Activated CD8-positive, alpha-beta memory T cell treated with anti-CD3 and anti-CD28 coated beads, Interleukin-2, amount 10 ng/mL, durations not matched to agents 7 days and 5 days (primary cell): ENCODE results near the gene SLC12A1. TPM values are rescaled to one million over a fixed set of nuclear protein-coding genes. Genes with fewer than 3 reads are reported as not detected.
"Not testable (repeated sequence)": the region's sequence is repeated elsewhere in the genome, so short reads cannot be mapped to it uniquely, and the experiment has no call there.

Source experiments
- ATAC-seq: fragments of 150-1000 bp; cut with Tn5 transposase; one replicate; pipeline ENCODE4 v1.10.0; 2021; ENCODE audit warnings: moderate library complexity
- CTCF ChIA-PET: fragments of 350-600 bp; sonication (Branson Sonifier 250); formaldehyde crosslinking; loops from one replicate; lab custom pipeline; 2021; ENCODE audit warnings: antibody characterized with exemption; lab: Charles Lee
- DNase-seq: peaks from one replicate; pipeline ENCODE4 v3.0.0-alpha.2; 2020
- H3K27ac Mint-ChIP-seq: one replicate; pipeline ENCODE4 v1.8.0; 2021; ENCODE audit warnings: mild to moderate bottlenecking, mixed read lengths
- H3K27me3 Mint-ChIP-seq: one replicate; pipeline ENCODE4 v1.8.0; 2021; ENCODE audit warnings: mixed read lengths
- H3K36me3 Mint-ChIP-seq: one replicate; pipeline ENCODE4 v1.8.0; 2021; ENCODE audit warnings: mild to moderate bottlenecking, mixed read lengths
- H3K4me1 Mint-ChIP-seq: one replicate; pipeline ENCODE4 v1.8.0; 2021; ENCODE audit warnings: mixed read lengths
- H3K4me3 Mint-ChIP-seq: one replicate; pipeline ENCODE4 v1.8.0; 2021; ENCODE audit warnings: mild to moderate bottlenecking, moderate library complexity, mixed read lengths
- H3K9me3 Mint-ChIP-seq: one replicate; pipeline ENCODE4 v1.8.0; 2022; ENCODE audit warnings: low read depth, mixed read lengths
- total RNA-seq, 2 experiments: library from RNA; stranded (reverse); gene quantifications; one replicate each; pipeline ENCODE4 v1.2.3, GENCODE V29; 2021

Gene SLC12A1
- total RNA-seq, 2 experiments from 2014 or later = not detected

DNA sequence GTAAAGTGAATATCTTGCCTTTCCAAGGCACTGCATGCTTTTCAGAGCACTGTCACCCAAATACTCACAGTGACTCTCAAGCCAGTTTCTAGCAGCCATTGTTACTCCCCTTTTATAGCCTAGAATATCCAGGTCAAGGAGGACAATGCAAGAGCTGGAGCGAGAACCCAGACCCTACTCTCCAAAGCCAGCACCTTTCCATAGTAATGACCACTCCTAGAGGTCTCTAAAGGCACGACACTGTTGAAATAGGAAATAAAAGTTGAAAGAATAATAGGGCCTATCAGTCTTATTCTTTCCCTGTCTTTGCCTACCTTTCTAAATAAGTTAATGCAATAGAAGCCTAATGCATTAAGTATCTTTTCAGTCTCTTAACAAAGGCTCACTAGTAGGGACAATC is 91.6 kb downstream of the SLC12A1 start:
- no peak overlapping the region for H3K4me3 Mint-ChIP-seq
- no peaks in the 10 kb centered on the region for H3K9me3 Mint-ChIP-seq
- H3K4me1 Mint-ChIP-seq = no peaks in the 10 kb centered on the region
- H3K36me3 Mint-ChIP-seq = no peaks in the 10 kb centered on the region
- DNase-seq (no peak), ATAC-seq (no peak)
- H3K27me3 Mint-ChIP-seq = peaks cover 7% of the 10 kb centered on the region
- no peak overlapping the region for H3K27ac Mint-ChIP-seq
- CTCF ChIA-PET = interaction anchor here (1.8 kb wide), 1 partner anchor 12 kb away, joined by 9 read pairs; no protein-coding TSS in a partner anchor

- DNase-seq (no peak), ATAC-seq (no peak)
- Mint-ChIP-seq H3K27me3 (peaks cover 7% of the 10 kb centered on the region), H3K36me3 (no peaks in the 10 kb centered on the region), H3K9me3 (no peaks in the 10 kb centered on the region), H3K27ac (no peak overlapping the region), H3K4me3 (no peak overlapping the region), H3K4me1 (no peaks in the 10 kb centered on the region)
- CTCF ChIA-PET = interaction anchor here (1.4 to 1.8 kb wide), 2 partner anchors 9 to 13 kb away, joined by 3 to 9 read pairs; no protein-coding TSS in a partner anchor
Measured at GRCh38 chr15:48298914-48299313, 92.8 kb downstream of the SLC12A1 start.

GRCh38 chr15:48300038-48300437 is 93.9 kb downstream of the SLC12A1 start:
- ATAC-seq = no peak
- Mint-ChIP-seq H3K9me3 (no peaks in the 10 kb centered on the region), H3K4me1 (no peaks in the 10 kb centered on the region), H3K27me3 (peaks cover 7% of the 10 kb centered on the region), H3K36me3 (no peaks in the 10 kb centered on the region), H3K4me3 (no peak overlapping the region), H3K27ac (no peak overlapping the region)
- DNase-seq = no peak
- CTCF ChIA-PET = interaction anchor here (1.4 kb wide), 1 partner anchor 10 kb away, joined by 3 read pairs; no protein-coding TSS in a partner anchor

GRCh38 chr15:48304398-48304797 is 98.3 kb downstream of the SLC12A1 start:
- no peak for DNase-seq
- no peaks in the 10 kb centered on the region for H3K36me3 Mint-ChIP-seq
- no peak for ATAC-seq
- no peaks in the 10 kb centered on the region for H3K4me1 Mint-ChIP-seq
- H3K27ac Mint-ChIP-seq = no peak overlapping the region
- CTCF ChIA-PET = no interaction called here
- no peak overlapping the region for H3K4me3 Mint-ChIP-seq
- peaks cover 5% of the 10 kb centered on the region for H3K27me3 Mint-ChIP-seq
- H3K9me3 Mint-ChIP-seq = no peaks in the 10 kb centered on the region

DNA sequence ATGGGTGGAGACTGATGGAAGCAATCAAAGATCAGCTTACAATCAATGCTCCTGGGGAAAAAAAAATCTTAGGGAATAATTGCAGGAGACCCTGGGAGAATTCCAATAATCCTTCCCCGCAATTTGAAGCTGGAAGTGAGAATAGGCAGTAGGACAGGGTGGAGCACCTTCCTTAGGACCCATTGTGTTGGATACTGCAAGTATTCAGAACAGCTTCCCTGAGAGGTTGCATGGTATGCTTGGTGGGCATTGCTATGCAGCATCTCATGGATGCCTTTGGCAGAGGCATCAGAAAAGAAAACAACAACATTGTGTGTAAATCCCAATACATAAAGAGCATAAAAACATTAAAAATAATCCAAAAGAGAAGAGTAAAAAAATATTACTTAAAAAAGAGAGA is 100.5 kb downstream of the SLC12A1 start:
- DNase-seq (no peak), ATAC-seq (no peak)
- no peak overlapping the region for H3K27ac Mint-ChIP-seq
- no peak overlapping the region for H3K4me3 Mint-ChIP-seq
- H3K9me3 Mint-ChIP-seq = no peaks in the 10 kb centered on the region
- H3K4me1 Mint-ChIP-seq = no peaks in the 10 kb centered on the region
- H3K36me3 Mint-ChIP-seq = no peaks in the 10 kb centered on the region
- CTCF ChIA-PET = no interaction called here
- H3K27me3 Mint-ChIP-seq = peaks cover 5% of the 10 kb centered on the region

DNA sequence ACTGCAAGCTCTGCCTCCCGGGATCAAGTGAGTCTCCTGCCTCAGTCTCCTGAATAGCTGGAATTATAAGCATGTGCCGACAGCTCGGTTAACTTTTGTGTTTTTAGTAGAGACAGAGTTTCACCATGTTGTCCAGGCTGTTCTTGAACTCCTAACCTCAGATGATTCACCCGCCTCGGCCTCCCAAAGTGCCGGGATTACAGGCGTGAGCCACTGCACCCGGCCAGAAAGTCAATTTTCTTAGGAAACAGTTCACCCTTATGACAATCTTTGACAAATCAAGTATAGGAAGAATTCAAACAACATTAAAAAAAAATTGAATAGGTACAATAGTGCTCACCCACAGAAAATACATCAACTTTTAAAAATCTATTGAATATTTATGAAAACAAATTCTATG is 101.5 kb downstream of the SLC12A1 start:
- ATAC-seq (no peak), DNase-seq (no peak)
- Mint-ChIP-seq H3K4me3 (no peak overlapping the region), H3K9me3 (no peaks in the 10 kb centered on the region), H3K36me3 (no peaks in the 10 kb centered on the region), H3K27me3 (peaks cover 5% of the 10 kb centered on the region), H3K27ac (no peak overlapping the region), H3K4me1 (no peaks in the 10 kb centered on the region)
- CTCF ChIA-PET = no interaction called here

GRCh38 chr15:48309740-48310139 is 103.6 kb downstream of the SLC12A1 start:
- Mint-ChIP-seq H3K36me3 (no peaks in the 10 kb centered on the region), H3K4me3 (no peak overlapping the region), H3K4me1 (no peaks in the 10 kb centered on the region), H3K9me3 (no peaks in the 10 kb centered on the region), H3K27me3 (peaks cover 5% of the 10 kb centered on the region), H3K27ac (no peak overlapping the region)
- ATAC-seq (no peak), DNase-seq (no peak)
- CTCF ChIA-PET = no interaction called here

DNA sequence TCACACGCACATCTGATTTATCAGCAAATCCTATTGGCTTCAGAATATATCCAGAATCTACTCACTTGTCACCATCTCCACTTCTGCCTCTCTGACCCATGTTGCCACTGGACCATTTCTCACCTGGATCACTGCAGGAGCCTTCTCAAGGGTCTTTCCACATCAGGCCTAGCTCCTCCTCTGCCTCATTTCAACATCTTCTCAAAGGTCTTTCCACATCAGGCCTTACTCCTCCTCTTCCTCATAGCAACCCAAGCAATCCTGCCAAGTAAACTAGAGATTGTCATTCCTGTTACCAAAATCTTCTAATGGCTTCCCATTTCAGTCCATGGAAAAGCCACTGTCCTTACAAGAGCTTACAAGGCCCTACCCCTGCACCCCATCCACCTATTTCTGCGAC is 107.1 kb downstream of the SLC12A1 start:
- CTCF ChIA-PET = no interaction called here
- Mint-ChIP-seq H3K27me3 (peaks cover 2% of the 10 kb centered on the region), H3K4me3 (no peak overlapping the region)

DNA sequence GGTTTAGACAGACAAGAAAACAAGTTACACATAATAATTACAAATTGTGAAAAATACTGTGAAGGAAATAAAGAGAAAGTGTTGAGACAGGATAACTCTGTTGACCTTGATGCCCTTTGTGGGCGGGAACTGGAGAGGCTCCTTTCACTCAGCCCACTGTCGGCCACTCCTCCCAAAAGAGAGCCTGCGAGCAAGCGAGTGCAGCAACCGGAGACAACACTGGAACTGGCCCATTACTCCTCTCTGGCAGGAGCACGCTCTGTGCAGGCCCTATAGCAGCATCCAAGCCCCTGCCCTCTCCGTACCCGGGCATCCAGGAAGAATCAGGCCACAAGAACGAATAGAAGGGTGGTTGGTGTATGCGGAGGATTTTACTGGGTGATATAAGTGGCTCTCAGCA is 108.9 kb downstream of the SLC12A1 start:
- H3K4me1 Mint-ChIP-seq = no peaks in the 10 kb centered on the region
- H3K27ac Mint-ChIP-seq = no peak overlapping the region
- no peaks in the 10 kb centered on the region for H3K36me3 Mint-ChIP-seq
- DNase-seq = no peak
- no peaks in the 10 kb centered on the region for H3K9me3 Mint-ChIP-seq
- peaks cover 4% of the 10 kb centered on the region for H3K27me3 Mint-ChIP-seq
- no peak for ATAC-seq
- CTCF ChIA-PET = no interaction called here
- H3K4me3 Mint-ChIP-seq = no peak overlapping the region

More for the DNA sequence above, 107.1 kb downstream of the SLC12A1 start:
- Mint-ChIP-seq H3K27ac (no peak overlapping the region), H3K36me3 (no peaks in the 10 kb centered on the region), H3K4me1 (no peaks in the 10 kb centered on the region), H3K9me3 (no peaks in the 10 kb centered on the region)
- DNase-seq (no peak), ATAC-seq (no peak)

DNA sequence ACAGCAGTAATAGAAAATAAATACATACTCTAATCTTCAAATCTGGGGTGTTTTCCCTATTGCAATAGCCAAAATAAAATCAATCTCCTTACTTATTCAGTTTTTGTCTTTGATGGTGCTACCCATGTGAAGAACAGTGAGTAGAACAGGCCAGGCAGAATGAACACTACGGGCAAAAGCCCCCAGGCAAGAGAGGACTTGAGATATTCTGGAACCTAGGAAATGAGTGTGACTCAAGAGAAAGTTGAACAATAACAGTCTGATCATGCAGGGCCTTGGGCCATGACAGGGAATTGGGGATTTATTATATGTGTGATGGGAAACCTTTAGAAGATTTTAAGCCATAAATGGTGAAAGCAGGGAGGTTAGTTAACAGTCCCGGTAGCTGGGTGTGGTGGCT is 111.1 kb downstream of the SLC12A1 start:
- no peak for DNase-seq
- Mint-ChIP-seq H3K27me3 (peaks cover 4% of the 10 kb centered on the region), H3K4me1 (no peaks in the 10 kb centered on the region), H3K9me3 (no peaks in the 10 kb centered on the region), H3K4me3 (no peak overlapping the region), H3K27ac (no peak overlapping the region), H3K36me3 (no peaks in the 10 kb centered on the region)
- ATAC-seq = no peak
- CTCF ChIA-PET = no interaction called here

GRCh38 chr15:48318131-48318530 is 112.0 kb downstream of the SLC12A1 start:
- CTCF ChIA-PET = no interaction called here
- H3K4me3 Mint-ChIP-seq = no peak overlapping the region
- H3K27me3 Mint-ChIP-seq = peaks cover 4% of the 10 kb centered on the region
- no peaks in the 10 kb centered on the region for H3K4me1 Mint-ChIP-seq
- no peaks in the 10 kb centered on the region for H3K36me3 Mint-ChIP-seq
- no peaks in the 10 kb centered on the region for H3K9me3 Mint-ChIP-seq
- no peak overlapping the region for H3K27ac Mint-ChIP-seq
- ATAC-seq (no peak), DNase-seq (no peak)

DNA sequence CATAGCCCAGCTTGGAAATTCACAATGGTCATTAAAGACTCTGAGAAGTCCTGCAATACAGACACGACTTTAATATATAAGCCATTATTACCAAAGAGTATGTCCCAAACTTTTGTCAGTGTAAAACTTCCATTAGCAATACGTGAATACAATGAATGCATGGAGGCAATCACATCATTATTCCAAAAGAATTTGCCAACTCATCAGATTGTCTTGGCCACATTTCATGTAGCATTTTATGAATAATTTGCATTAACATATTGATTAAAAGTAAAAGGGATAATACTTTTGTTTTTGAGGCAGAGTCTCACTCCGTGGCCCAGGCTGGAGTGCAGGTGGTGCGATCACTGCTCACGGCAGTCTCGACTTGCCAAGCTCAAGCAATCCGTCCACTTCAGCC is 117.2 kb downstream of the SLC12A1 start:
- DNase-seq = no peak
- Mint-ChIP-seq H3K4me1 (peaks cover 3% of the 10 kb centered on the region), H3K27me3 (peaks cover 4% of the 10 kb centered on the region), H3K4me3 (no peak overlapping the region), H3K9me3 (no peaks in the 10 kb centered on the region), H3K36me3 (peaks cover 7% of the 10 kb centered on the region), H3K27ac (no peak overlapping the region)
- ATAC-seq = no peak
- CTCF ChIA-PET = interaction anchor here (1.4 kb wide), 1 partner anchor 29 kb away, joined by 5 read pairs; no protein-coding TSS in a partner anchor

DNA sequence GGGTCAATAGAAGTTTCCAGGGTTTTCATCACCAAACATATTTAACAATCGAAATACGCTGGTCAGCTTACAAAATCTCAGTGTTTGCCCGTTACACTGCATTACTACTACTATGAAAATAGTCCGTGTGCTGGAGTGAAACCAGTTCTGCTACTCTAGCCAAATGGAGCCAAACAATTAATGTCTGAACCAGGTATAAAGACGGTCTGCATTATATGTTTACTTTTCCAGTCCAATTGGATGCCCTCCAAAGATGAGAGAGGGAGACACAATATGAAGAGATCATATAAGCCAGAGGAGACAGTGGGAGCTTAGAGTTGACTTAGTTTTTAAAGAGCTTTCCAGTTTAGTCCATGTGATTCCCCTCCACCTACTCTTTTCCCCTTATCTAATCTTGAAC is 118.8 kb downstream of the SLC12A1 start:
- CTCF ChIA-PET = no interaction called here
- Mint-ChIP-seq H3K4me1 (peaks cover 11% of the 10 kb centered on the region), H3K27ac (no peak overlapping the region), H3K27me3 (peaks cover under 1% of the 10 kb centered on the region), H3K9me3 (no peaks in the 10 kb centered on the region), H3K4me3 (no peak overlapping the region), H3K36me3 (peaks cover 10% of the 10 kb centered on the region)
- ATAC-seq (no peak), DNase-seq (no peak)

GRCh38 chr15:48325400-48325799 is 119.3 kb downstream of the SLC12A1 start:
- Mint-ChIP-seq H3K27ac (no peak overlapping the region), H3K27me3 (no peaks in the 10 kb centered on the region), H3K9me3 (no peaks in the 10 kb centered on the region), H3K4me1 (peaks cover 16% of the 10 kb centered on the region), H3K4me3 (no peak overlapping the region), H3K36me3 (peaks cover 10% of the 10 kb centered on the region)
- no peak for DNase-seq
- no peak for ATAC-seq
- CTCF ChIA-PET = no interaction called here

DNA sequence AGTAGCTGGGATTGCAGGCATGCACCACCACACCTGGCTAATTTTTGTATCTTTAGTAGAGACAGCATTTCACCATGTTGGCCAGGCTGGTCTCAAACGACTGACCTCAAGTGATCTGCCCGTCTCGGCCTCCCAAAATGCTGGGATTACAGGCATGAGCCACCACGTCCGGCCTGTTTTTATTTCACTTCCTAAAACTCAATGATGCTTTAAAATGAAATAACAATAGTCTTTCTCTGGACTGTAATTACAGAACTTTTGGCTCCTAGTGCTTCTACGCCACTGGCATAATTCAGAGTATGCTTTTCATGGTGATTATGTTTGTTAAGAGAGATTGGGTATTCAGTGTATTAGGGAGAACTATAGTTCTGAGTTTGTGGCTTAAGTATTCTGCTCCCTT is 120.1 kb downstream of the SLC12A1 start:
- not testable (repeated sequence) for DNase-seq, H3K9me3 Mint-ChIP-seq, ATAC-seq, H3K36me3 Mint-ChIP-seq, H3K27me3 Mint-ChIP-seq, H3K4me3 Mint-ChIP-seq, H3K27ac Mint-ChIP-seq
- H3K4me1 Mint-ChIP-seq = peaks cover 16% of the 10 kb centered on the region
- CTCF ChIA-PET = interaction anchor here (0.8 to 0.9 kb wide), 2 partner anchors 15 to 41 kb away, joined by 3 read pairs; no protein-coding TSS in a partner anchor
